DMS53 treated with DMSO at 0.1 percent for 48 hours (cell line): ENCODE measurements around the gene CRELD2.
A peak's percentile ranks its signal among the peaks of the same experiment; 100 is the strongest.
"Not testable (repeated sequence)": the region's sequence is repeated elsewhere in the genome, so short reads cannot be mapped to it uniquely, and the experiment has no call there.

Experiments used
- DNase-seq: peaks from one replicate; lab custom pipeline; 2025; ENCODE audit not compliant: unreplicated experiment; lab: John Stamatoyannopoulos, UW

Gene CRELD2

GRCh38 chr22:49943405-49943765 lies 25.0 kb downstream of the CRELD2 start:
- no peak for DNase-seq

- no peak for DNase-seq
These were observed 25.5 kb downstream of the CRELD2 start for GRCh38 chr22:49943771-49944398.

DNA sequence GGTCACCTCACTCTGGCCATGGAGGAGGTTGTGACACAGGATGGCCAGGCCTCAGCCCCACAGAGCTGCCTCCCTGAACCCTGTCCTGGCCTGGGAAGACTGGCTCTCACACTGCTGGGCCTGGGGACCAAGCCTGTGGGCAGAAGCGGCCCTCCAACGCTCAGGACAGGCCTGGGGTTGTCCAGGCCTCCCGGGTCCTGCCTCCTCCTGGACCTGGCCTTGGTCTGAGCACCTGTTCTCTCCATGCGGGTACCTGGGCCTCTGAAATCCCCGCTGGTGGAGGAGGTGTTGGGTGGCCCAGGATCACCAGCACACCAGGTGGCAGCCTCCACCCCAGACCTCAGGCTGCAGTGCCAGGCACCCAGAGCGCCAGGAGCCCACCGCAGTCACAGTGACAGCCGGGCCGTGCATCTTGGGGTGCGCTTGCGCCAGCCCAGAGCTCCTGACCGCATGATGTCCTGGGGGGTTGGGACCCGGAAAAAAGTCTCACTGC lies 26.0 kb downstream of the CRELD2 start:
- no peak for DNase-seq

DNA sequence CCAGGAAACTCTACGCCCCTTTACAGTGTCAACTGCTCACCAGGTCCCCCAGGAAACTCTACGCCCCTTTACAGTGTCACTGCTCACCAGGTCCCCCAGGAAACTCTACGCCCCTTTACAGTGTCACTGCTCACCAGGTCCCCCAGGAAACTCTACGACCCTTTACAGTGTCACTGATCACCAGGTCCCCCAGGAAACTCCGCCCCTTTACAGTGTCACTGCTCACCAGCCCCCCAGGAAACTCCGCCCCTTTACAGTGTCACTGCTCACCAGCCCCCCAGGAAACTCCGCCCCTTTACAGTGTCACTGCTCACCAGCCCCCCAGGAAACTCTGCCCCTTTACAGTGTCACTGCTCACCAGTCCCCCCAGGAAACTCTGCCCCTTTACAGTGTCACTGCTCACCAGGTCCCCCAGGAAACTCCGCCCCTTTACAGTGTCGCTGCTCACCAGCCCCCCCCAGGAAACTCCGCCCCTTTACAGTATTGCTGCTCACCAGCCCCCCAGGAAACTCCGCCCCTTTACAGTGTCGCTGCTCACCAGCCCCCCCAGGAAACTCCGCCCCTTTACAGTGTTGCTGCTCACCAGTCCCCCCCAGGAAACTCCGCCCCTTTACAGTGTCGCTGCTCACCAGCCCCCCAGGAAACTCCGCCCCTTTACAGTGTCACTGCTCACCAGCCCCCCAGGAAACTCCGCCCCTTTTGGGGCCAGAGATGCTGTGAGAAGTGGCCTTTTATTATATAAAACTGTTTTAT lies 26.8 kb downstream of the CRELD2 start:
- not testable (repeated sequence) for DNase-seq

- DNase-seq = peak; percentile 11
These were observed 28.3 kb downstream of the CRELD2 start for GRCh38 chr22:49946612-49947295.

DNA sequence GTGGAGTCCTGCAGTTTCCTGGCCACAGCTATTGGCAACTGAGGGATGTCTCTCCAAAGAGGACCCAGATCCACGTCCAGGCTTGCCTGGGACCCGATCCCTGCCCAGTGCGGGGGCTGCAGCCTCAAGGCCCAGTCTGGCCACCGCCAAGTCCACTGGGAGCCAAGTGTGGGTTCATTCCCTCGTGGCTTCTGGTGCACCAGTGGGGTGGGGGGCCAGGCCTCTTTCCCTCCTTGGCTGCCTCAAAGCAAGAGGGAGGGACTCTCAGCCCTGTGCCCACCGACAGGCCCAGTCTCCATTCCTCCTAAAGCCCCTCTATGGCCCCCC lies 28.8 kb downstream of the CRELD2 start:
- no peak for DNase-seq

- DNase-seq = no peak
These were observed 29.9 kb downstream of the CRELD2 start for GRCh38 chr22:49948116-49948957.

DNA sequence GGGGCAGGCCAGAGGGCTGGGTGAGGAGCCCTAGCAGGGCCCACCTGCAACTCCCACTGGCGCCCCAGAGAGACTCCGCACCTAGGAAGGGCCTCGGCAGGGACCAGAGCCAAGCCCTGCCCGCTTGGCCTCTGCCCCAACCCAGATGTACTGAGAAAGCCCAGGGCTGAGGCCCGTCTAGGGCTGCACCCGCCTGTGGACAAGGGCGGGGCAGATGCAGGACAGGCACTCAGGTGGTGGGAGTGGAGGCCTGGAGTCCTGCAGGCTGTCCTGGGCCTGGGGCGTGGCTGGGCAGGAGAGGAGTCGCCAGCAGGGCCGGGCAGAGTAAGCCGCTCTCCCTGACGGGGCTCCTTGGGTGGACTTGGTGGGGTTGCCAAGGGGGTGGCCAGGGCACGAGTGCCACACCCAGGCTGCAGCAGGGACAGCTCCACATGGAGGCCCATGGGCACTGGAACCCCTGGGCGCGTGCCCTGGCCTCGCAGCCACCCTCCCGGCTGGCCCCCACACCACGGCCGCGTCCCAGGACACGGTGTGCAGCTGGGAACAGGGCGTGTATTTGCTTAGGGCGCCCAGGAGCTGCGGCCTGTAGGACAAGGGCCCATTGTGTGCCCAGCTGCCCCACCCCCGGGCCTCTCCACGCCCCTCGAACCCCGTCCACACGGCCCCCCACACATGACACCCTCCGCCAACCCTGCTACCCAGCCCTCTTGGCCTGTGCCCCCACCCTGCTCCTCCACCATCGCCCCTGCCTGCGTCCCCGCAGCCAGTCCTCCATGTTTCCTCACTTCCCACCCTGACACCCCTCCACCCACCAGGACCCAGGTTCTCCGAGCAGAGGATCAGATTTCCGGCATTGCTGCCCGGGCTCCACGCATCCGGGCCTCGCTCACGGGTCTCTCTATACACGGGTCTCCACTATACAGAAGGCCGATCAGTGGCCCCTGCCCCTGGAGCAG lies 30.8 kb downstream of the CRELD2 start:
- peak; percentile 76 for DNase-seq

GRCh38 chr22:49949914-49950292 lies 31.5 kb downstream of the CRELD2 start:
- no peak for DNase-seq

- no peak for DNase-seq
These were observed 32.1 kb downstream of the CRELD2 start for GRCh38 chr22:49950396-49950994.

DNA sequence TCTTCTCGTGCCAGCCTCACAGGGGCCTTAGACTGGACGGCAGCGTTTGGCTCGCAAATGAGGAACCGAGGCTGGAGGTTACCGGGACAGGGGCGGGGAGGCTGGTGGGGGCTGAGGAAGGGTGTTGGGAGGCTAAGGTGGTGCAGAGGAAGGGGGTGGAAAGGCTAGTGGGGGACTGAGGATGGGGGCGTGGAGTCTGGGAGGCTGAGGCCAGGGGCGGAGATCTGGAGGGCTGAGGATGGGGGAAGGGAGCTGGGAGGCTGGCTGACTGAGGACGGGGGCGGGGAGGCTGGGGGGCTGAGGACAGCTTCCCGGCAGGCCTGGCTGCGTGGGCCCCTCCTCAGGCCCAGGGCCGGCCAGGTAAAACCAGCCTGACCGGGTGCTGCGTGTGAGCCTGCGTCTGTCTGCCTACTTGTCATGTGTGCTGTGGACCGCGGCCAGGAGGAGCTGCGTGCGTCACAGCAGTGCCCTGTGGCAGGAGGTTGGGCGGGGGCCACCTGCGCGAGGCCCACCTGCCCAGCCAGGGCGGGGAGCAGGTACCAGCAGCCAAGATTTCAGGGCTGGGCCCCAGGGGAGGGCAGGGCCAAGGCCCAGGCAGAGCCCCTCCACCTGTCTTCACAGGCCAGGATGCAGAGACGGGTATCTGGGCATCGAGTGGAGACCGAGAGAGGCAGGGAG lies 32.7 kb downstream of the CRELD2 start:
- DNase-seq = peak; percentile 85

- DNase-seq = no peak
These were observed 33.2 kb downstream of the CRELD2 start for GRCh38 chr22:49951678-49951985.

DNA sequence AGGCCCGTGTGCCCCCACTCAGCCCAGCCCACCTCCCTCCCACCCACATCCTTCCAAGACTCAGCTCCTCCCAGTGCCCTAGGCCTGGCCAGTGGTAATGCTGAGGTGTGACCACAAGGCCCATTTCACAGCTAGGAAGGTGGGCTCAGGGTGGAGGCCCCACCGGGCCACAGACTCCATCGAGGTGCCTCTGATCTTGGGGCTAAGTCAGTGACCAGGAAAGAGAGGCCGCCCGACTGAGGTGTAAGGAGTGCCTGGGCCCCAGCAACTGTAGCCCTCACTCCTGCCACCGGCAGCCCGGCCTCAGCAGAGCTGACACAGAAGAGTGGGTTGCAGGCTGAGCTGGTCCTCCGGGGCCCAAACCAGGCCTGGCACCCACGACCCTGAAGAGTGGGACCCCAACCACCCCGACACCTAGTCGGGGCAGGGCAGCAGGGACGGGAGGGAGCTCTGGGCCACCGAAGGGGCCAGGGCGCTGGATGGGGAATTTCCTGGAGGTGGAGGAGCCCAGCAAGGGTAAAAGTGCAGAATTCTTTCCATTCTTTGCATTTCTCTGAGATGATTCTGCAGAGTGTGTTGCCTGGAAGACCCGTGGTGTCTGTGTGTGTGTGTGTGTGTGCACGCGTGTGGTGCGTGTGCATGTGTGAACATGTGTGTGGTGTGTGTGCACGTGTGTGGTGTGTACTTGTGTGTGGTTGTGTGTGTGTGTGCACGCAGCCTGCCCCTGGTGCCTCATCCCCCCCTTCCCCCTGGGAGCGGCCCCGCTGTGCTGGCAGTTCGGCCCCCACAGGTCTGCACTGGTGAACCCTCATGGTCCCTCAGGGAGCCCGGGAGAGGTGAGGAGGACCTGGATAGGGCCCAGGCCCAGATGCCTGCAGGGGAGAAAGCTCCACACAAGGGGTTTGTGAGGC lies 33.8 kb downstream of the CRELD2 start:
- DNase-seq = no peak

DNA sequence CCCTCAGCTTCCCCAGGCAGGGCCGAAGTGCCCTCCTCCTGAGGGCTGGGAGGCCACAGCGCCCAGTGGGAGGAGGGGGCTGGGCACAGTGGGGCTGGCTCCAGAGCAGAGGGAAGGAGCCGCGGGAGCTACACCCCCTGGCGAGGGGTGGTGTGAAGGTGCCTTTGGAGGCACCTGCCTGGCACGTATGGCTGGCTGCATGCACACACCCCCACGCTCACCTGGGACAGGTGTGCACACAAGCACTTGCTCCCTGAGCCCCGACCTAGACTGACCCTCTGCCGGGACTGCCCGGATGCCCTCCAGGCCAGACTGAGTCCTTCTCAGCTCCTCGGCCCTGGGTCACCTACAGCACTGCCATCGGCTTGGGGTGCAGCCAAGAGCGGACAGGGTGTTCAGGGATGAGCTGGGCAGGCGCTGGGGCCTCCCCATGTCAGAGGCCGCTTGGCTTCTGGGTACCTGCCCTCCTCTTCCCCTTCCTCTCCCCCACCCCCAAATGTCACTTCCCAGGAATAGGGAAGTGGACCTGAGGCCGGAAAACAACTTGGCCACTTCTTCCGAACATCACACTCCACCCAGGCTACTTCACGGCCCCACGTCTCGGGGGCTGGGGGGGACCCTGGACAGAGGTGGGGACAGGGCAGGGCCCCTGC lies 34.7 kb downstream of the CRELD2 start:
- DNase-seq = peak; percentile 88

DNA sequence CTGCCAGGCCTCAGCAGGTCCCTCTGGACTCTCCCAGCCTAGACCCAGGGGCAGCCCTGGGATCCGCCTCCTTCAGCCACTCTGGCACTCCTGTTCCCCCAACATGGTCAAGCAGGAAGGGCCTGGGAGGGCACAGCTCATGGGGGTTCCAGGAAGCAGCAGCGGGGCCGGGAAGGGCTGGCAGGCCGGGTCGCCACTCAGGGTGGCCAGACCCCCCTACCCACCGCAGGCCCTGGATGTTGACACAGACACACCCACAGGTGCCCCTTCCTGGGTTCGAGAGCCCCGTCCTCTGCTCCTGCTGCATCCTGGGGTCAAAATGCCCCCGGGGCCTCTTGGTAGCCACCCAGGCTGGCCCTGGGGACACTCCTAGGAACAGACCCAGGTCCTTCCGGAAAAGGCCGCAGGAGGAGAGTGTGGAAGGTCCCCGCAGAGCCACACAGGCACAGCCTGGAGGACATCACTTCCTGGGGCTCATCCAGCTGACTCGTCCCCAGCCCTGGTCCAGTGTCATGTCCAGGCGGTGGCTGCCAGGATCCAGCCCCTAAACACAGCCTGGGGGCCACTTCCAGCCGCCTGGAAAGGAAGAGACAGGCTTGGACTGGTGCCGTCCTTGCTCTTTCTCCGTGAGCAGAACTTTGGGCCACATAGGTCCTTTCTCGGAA lies 35.4 kb downstream of the CRELD2 start:
- no peak for DNase-seq

GRCh38 chr22:49954354-49954753 lies 35.9 kb downstream of the CRELD2 start:
- peak; percentile 48 for DNase-seq

- DNase-seq = no peak
These were observed 36.7 kb downstream of the CRELD2 start for GRCh38 chr22:49954991-49955580.
